H1 (cell line): ENCODE measurements around the gene MAP3K3. TPM values are rescaled to one million over a fixed set of nuclear protein-coding genes. Genes with fewer than 3 reads are reported as not detected.

Source experiments
- ASH2L ChIP-seq: fragments of 200-600, 300-600 bp; sonication (generic); IDR thresholded peaks from one replicate; pipeline ENCODE4 v1.7.1; 2017; ENCODE audit warnings: low read length
- ATF2 ChIP-seq: IDR thresholded peaks from 2 replicates; pipeline ENCODE4 v1.6.1; 2012; ENCODE audit warnings: low read length, inconsistent platforms
- ATF3 ChIP-seq: IDR thresholded peaks from 2 replicates; pipeline ENCODE4 v1.6.1; 2011; ENCODE audit warnings: low read depth, mild to moderate bottlenecking, low read length; ENCODE audit not compliant: insufficient read depth
- BACH1 ChIP-seq: IDR thresholded peaks from 2 replicates; pipeline ENCODE4 v1.6.1; 2012; ENCODE audit warnings: low read length, improper control_type of control experiment
- CREB1 ChIP-seq: IDR thresholded peaks from 2 replicates; pipeline ENCODE4 v1.6.1; 2012; ENCODE audit warnings: inconsistent platforms
- E2F6 ChIP-seq: IDR thresholded peaks from 2 replicates; pipeline ENCODE4 v1.6.1; 2012; ENCODE audit warnings: inconsistent platforms
- FOSL1 ChIP-seq: IDR thresholded peaks from 2 replicates; pipeline ENCODE4 v1.6.1; 2011; ENCODE audit warnings: mild to moderate bottlenecking, low read depth, low read length, moderate library complexity; ENCODE audit not compliant: insufficient read depth
- HDAC6 ChIP-seq: IDR thresholded peaks from one replicate; pipeline ENCODE4 v1.7.1; 2012; ENCODE audit warnings: low read depth, mild to moderate bottlenecking, inconsistent platforms, low read length, moderate library complexity
- MAFK ChIP-seq: IDR thresholded peaks from 2 replicates; pipeline ENCODE4 v1.6.1; 2012; ENCODE audit warnings: low read depth, mild to moderate bottlenecking, improper control_type of control experiment, low read length
- NRF1 ChIP-seq: IDR thresholded peaks from 2 replicates; pipeline ENCODE4 v1.6.1; 2011; ENCODE audit warnings: mild to moderate bottlenecking, low read depth, low read length, improper control_type of control experiment
- PHF8 ChIP-seq: fragments of 200-600 bp; sonication (generic); conservative IDR thresholded peaks from 2 replicates; pipeline ENCODE4 v1.7.1; 2012; ENCODE audit warnings: low read depth, mild to moderate bottlenecking, inconsistent platforms, low read length, moderate library complexity
- RAD21 ChIP-seq, 2 experiments: IDR thresholded peaks in 1 of 2; conservative IDR thresholded peaks in 1 of 2; 2 replicates each; pipeline ENCODE4 v1.6.1; 2011; ENCODE audit warnings: low read depth in 2 of 2, low read length in 2 of 2, improper control_type of control experiment in 1 of 2, inconsistent platforms in 1 of 2, mild to moderate bottlenecking in 1 of 2, moderate library complexity in 1 of 2
- RFX5 ChIP-seq: IDR thresholded peaks from 2 replicates; pipeline ENCODE4 v1.6.1; 2011; ENCODE audit warnings: low read depth, low read length, improper control_type of control experiment, borderline replicate concordance
- RXRA ChIP-seq: IDR thresholded peaks from 2 replicates; pipeline ENCODE4 v1.6.1; 2011; ENCODE audit warnings: low read depth, mild to moderate bottlenecking, low read length, moderate library complexity; ENCODE audit not compliant: insufficient read depth
- SIN3A ChIP-seq, 2 experiments: IDR thresholded peaks in 1 of 2; conservative IDR thresholded peaks in 1 of 2; 2 replicates each; pipeline ENCODE4 v1.6.1; 2011 to 2012; ENCODE audit warnings: low read length in 2 of 2, improper control_type of control experiment in 1 of 2, low read depth in 1 of 2, mild to moderate bottlenecking in 1 of 2
- SP1 ChIP-seq: IDR thresholded peaks from 2 replicates; pipeline ENCODE4 v1.6.1; 2011; ENCODE audit warnings: low read depth, low read length
- SUZ12 ChIP-seq: fragments of 200-600 bp; sonication (generic); IDR thresholded peaks from 2 replicates; pipeline ENCODE4 v1.6.1; 2012; ENCODE audit warnings: mild to moderate bottlenecking, inconsistent platforms, low read length, moderate library complexity, mixed read lengths
- TAF1 ChIP-seq: IDR thresholded peaks from 2 replicates; pipeline ENCODE4 v1.6.1; 2011; ENCODE audit warnings: mild to moderate bottlenecking, low read depth, low read length
- TAF7 ChIP-seq: optimal IDR thresholded peaks from 2 replicates; pipeline ENCODE3; 2011; ENCODE audit warnings: low read depth, mild to moderate bottlenecking, inconsistent platforms, low read length, moderate library complexity, borderline replicate concordance
- TEAD4 ChIP-seq: IDR thresholded peaks from 2 replicates; pipeline ENCODE4 v1.6.1; 2012; ENCODE audit warnings: low read depth, low read length, inconsistent platforms, mixed read lengths
- ZNF274 ChIP-seq: IDR thresholded peaks from 2 replicates; pipeline ENCODE4 v1.7.0; 2012; ENCODE audit warnings: low read length, borderline replicate concordance; ENCODE audit errors: extremely low read depth
- polyA plus RNA-seq, 7 experiments: library from polyadenylated mRNA; depleted of rRNA in 3 of 7; stranded (reverse) in 5 of 7; unstranded in 2 of 7; fragments of >200 nt in 5 of 7; fragments of 200-250 nt in 2 of 7; gene quantifications; 1 replicate in 5 of 7; 2 replicates in 1 of 7; 4 replicates in 1 of 7; pipeline versions ENCODE4 v1.2.1 to v1.2.3, GENCODE V29; 2011 to 2013; ENCODE audit warnings: missing spikeins in 2 of 7, mixed read lengths in 2 of 7
- total RNA-seq: library from RNA; stranded (reverse); fragmentation: NEBNext Ultra II Directional; extraction: Animal tissue kit (Norgen Biotek cat#: 25700); gene quantifications from 2 replicates; pipeline ENCODE4 v1.2.1, GENCODE V29; 2021

The MAP3K3 gene
- total and polyA plus RNA-seq, 2 of the 8 experiments (the other 6 are each of a cell fraction or from before 2014, with no cell fraction given) = 10.3 to 21.0 TPM

GRCh38 chr17:63741408-63742173 lies 119.4 kb downstream of the MAP3K3 start, which contains the start of gene STRADA (continued):
- TF ChIP-seq RAD21 (IDR thresholded peaks at IDR 0.05 in 1 of 2, conservative IDR thresholded peaks at IDR 0.05 in 1 of 2; ENCODE audit: low read depth in 2 of 2, low read length in 2 of 2) = no peak
- TF ChIP-seq RFX5 = no peak
- TF ChIP-seq MAFK = no peak
- peak; percentile 94 for TF ChIP-seq E2F6
- TF ChIP-seq ATF3 = no peak
- no peak for TF ChIP-seq SUZ12
- peak; percentile 76 for TF ChIP-seq ATF2
- peak; percentile 63 for TF ChIP-seq PHF8
- no peak for TF ChIP-seq TEAD4
- TF ChIP-seq FOSL1 = 0 out of 2 replicates have a peak, but pooled peaks have one; percentile 60
- peak; percentile 47 for TF ChIP-seq NRF1
- no peak for TF ChIP-seq ZNF274
- 0 out of 2 replicates have a peak, but pooled peaks have one; percentile 6 for TF ChIP-seq RXRA
- peak; percentile 84 for TF ChIP-seq TAF1
- no peak for TF ChIP-seq HDAC6
- TF ChIP-seq BACH1 = no peak
- peak; percentile 21 for TF ChIP-seq CREB1
- TF ChIP-seq ASH2L = peak; percentile 35
- TF ChIP-seq SIN3A (conservative IDR thresholded peaks at IDR 0.05 in 1 of 2, IDR thresholded peaks at IDR 0.05 in 1 of 2; ENCODE audit: low read depth in 1 of 2, low read length in 2 of 2) = peak; percentile 49 to 69; a peak in 1 of 4 replicates
- TF ChIP-seq TAF7 = no peak
- TF ChIP-seq SP1 = peak; percentile 62
